Uterus (tissue), 2 donors: ENCODE data around the gene KLHL40.

Experiments used
- CTCF ChIP-seq, 4 experiments: fragments of 200-600 bp in 2 of 4; fragments of 450-650 bp in 2 of 4; sonication (generic) in 2 of 4; IDR thresholded peaks; one replicate each; pipeline ENCODE4 v1.5.1; 2016 to 2019; ENCODE audit warnings: antibody characterized with exemption in 4 of 4, mild to moderate bottlenecking in 2 of 4, moderate library complexity in 1 of 4
- POLR2A ChIP-seq, 2 donors: fragments of 450-650 bp; IDR thresholded peaks; one replicate each; pipeline ENCODE4 v1.6.1; 2016; ENCODE audit warnings: antibody characterized with exemption in 2 of 2, mild to moderate bottlenecking in 1 of 2, moderate library complexity in 1 of 2

- TF ChIP-seq CTCF (IDR thresholded peaks at IDR 0.05) (no peak), POLR2A (IDR thresholded peaks at IDR 0.05) (no peak)
Observed at GRCh38 chr3:42709621-42710020, 24.3 kb downstream of the KLHL40 start.
